ENCODE results near the gene NPAS3. TPM values are rescaled to one million over a fixed set of nuclear protein-coding genes. Genes with fewer than 3 reads are reported as not detected.

NPAS3 gene
- total and polyA plus RNA-seq, 2 of the 13 experiments (the other 11 are each of a cell fraction or from before 2014, with no cell fraction given): not detected

- TF ChIP-seq RERE (CRISPR knock-in tag; IDR thresholded peaks at IDR 0.05; ENCODE audit: low read depth) (no peak), ZNF180 (CRISPR knock-in tag; IDR thresholded peaks at IDR 0.05; ENCODE audit: borderline replicate concordance, low read depth) (no peak), MXI1 (IDR thresholded peaks at IDR 0.05; ENCODE audit: borderline replicate concordance, low read depth, low read length) (no peak), GLI4 (CRISPR knock-in tag; IDR thresholded peaks at IDR 0.05; ENCODE audit: borderline replicate concordance) (no peak), HNF1A (IDR thresholded peaks at IDR 0.05; ENCODE audit: low read depth) (no peak), HNF1A (CRISPR knock-in tag; IDR thresholded peaks at IDR 0.05; ENCODE audit: borderline replicate concordance) (no peak), DZIP1 (CRISPR knock-in tag; IDR thresholded peaks at IDR 0.05) (no peak), ARID4A (CRISPR knock-in tag; IDR thresholded peaks at IDR 0.05; ENCODE audit: borderline replicate concordance) (no peak), ZNF660 (CRISPR knock-in tag; IDR thresholded peaks at IDR 0.05; ENCODE audit: borderline replicate concordance, low read depth) (no peak), GATAD1 (CRISPR knock-in tag; IDR thresholded peaks at IDR 0.05) (no peak), U2AF1 (optimal IDR thresholded peaks at IDR 0.05; ENCODE audit: low read depth, low read length) (no peak)
Measured at GRCh38 chr14:33773205-33774030, 834.7 kb downstream of the NPAS3 start (continued).

Data from HepG2 (cell line).